Breast epithelium (tissue), 4 donors: Measurements from ENCODE around the gene INCA1. TPM values are rescaled to one million over a fixed set of nuclear protein-coding genes. Genes with fewer than 3 reads are reported as not detected.
A peak's percentile ranks its signal among the peaks of the same experiment; 100 is the strongest.

Experiments
- DNase-seq, 2 donors: peaks; one replicate each; pipeline ENCODE4 v3.0.0-alpha.2; 2019; ENCODE audit warnings: low spot score in 2 of 2
- H3K27ac ChIP-seq, 2 donors: fragments of 200-600 bp; sonication (generic) in 1 of 2; one replicate each; pipeline ENCODE4 v1.5.1; 2016 to 2019; ENCODE audit warnings: mild to moderate bottlenecking in 1 of 2
- H3K27me3 ChIP-seq, 2 donors: fragments of 200-600 bp; sonication (generic) in 1 of 2; one replicate each; pipeline versions ENCODE4 v1.5.1 to v1.6.0; 2017 to 2019; ENCODE audit warnings: control low read depth in 1 of 2, mild to moderate bottlenecking in 1 of 2
- H3K36me3 ChIP-seq: fragments of 200-600 bp; one replicate; pipeline ENCODE4 v1.5.1; 2019
- H3K4me1 ChIP-seq, 2 donors: fragments of 200-600 bp; sonication (generic); one replicate each; pipeline ENCODE4 v1.5.1; 2016 to 2019; ENCODE audit warnings: control low read depth in 1 of 2
- H3K4me3 ChIP-seq, 3 donors: fragments of 200-600 bp; sonication (generic); 1 replicate in 2 of 3; 2 replicates in 1 of 3; pipeline ENCODE4 v1.5.1; 2016 to 2019; ENCODE audit warnings: mild to moderate bottlenecking in 3 of 3, moderate library complexity in 2 of 3
- H3K9me3 ChIP-seq, 2 donors: fragments of 200-600 bp; sonication (generic) in 1 of 2; one replicate each; pipeline ENCODE4 v1.5.1; 2016 to 2019; ENCODE audit warnings: control low read depth in 1 of 2
- CTCF ChIP-seq, 3 donors: fragments of 450-650 bp; IDR thresholded peaks; one replicate each; pipeline ENCODE4 v1.5.1; 2016 to 2017; ENCODE audit warnings: antibody characterized with exemption in 3 of 3, mild to moderate bottlenecking in 3 of 3, moderate library complexity in 3 of 3
- POLR2A ChIP-seq: fragments of 450-650 bp; IDR thresholded peaks from one replicate; pipeline ENCODE4 v1.6.1; 2016; ENCODE audit warnings: antibody characterized with exemption, mild to moderate bottlenecking, moderate library complexity
- POLR2AphosphoS5 ChIP-seq, 3 donors: sonication (generic); formaldehyde crosslinking; IDR thresholded peaks; one replicate each; pipeline ENCODE4 v1.6.1; 2017; ENCODE audit warnings: antibody characterized with exemption in 3 of 3
- intact Hi-C: fragments of 100-400 bp; cut with DNase I; formaldehyde crosslinking; loops from one replicate; pipeline ENCODE4 v1.15.1; 2023; ENCODE audit warnings: low total_unique reads
- total RNA-seq, 3 donors: library from RNA; depleted of rRNA; stranded (reverse); fragments of >200 nt; gene quantifications; one replicate each; pipeline ENCODE4 v1.1.0, GENCODE V29; 2016

INCA1 gene
- total RNA-seq, 3 donors from 2014 or later: 0.66 to 2.9 (median 1.9) TPM

- no peak for TF ChIP-seq POLR2AphosphoS5 (IDR thresholded peaks at IDR 0.05)
- no peak for TF ChIP-seq POLR2A
- TF ChIP-seq CTCF (IDR thresholded peaks at IDR 0.05): peak; percentile 79 to 83 (median 81)
- Histone ChIP-seq H3K36me3 (peaks cover 4% of the 10 kb centered on the region), H3K27me3 (no peaks in the 10 kb centered on the region), H3K4me1 (no peaks in the 10 kb centered on the region), H3K9me3 (no peaks in the 10 kb centered on the region), H3K27ac (no peak overlapping the region), H3K4me3 (no peak overlapping the region)
- intact Hi-C loops: loop anchor here (10.0 kb wide), 1 partner anchor 76 kb away; the partner anchor contains the start of gene CHRNE
- no peak for DNase-seq
Measured at GRCh38 chr17:4980644-4981216, 16.6 kb downstream of the INCA1 start.

- intact Hi-C loops: no loop called here
- Histone ChIP-seq H3K4me3 (no peak overlapping the region), H3K36me3 (peaks cover 4% of the 10 kb centered on the region), H3K27me3 (no peaks in the 10 kb centered on the region), H3K4me1 (no peaks in the 10 kb centered on the region), H3K9me3 (no peaks in the 10 kb centered on the region), H3K27ac (no peak overlapping the region)
- no peak for DNase-seq
- TF ChIP-seq POLR2A (no peak), CTCF (IDR thresholded peaks at IDR 0.05) (no peak), POLR2AphosphoS5 (IDR thresholded peaks at IDR 0.05) (no peak)
Measured at GRCh38 chr17:4978726-4979125, 18.6 kb downstream of the INCA1 start.

- H3K4me3 ChIP-seq: no peak overlapping the region
- peaks cover 4% of the 10 kb centered on the region for H3K36me3 ChIP-seq
- no peaks in the 10 kb centered on the region for H3K4me1 ChIP-seq
- DNase-seq: no peak
- no peak for TF ChIP-seq POLR2AphosphoS5 (IDR thresholded peaks at IDR 0.05)
- no peak for TF ChIP-seq POLR2A
- no peak for TF ChIP-seq CTCF (IDR thresholded peaks at IDR 0.05)
- H3K9me3 ChIP-seq: no peaks in the 10 kb centered on the region
- intact Hi-C loops: no loop called here
- no peak overlapping the region for H3K27ac ChIP-seq
- H3K27me3 ChIP-seq: no peaks in the 10 kb centered on the region
Measured at GRCh38 chr17:4974115-4974670, 23.1 kb downstream of the INCA1 start.

DNA sequence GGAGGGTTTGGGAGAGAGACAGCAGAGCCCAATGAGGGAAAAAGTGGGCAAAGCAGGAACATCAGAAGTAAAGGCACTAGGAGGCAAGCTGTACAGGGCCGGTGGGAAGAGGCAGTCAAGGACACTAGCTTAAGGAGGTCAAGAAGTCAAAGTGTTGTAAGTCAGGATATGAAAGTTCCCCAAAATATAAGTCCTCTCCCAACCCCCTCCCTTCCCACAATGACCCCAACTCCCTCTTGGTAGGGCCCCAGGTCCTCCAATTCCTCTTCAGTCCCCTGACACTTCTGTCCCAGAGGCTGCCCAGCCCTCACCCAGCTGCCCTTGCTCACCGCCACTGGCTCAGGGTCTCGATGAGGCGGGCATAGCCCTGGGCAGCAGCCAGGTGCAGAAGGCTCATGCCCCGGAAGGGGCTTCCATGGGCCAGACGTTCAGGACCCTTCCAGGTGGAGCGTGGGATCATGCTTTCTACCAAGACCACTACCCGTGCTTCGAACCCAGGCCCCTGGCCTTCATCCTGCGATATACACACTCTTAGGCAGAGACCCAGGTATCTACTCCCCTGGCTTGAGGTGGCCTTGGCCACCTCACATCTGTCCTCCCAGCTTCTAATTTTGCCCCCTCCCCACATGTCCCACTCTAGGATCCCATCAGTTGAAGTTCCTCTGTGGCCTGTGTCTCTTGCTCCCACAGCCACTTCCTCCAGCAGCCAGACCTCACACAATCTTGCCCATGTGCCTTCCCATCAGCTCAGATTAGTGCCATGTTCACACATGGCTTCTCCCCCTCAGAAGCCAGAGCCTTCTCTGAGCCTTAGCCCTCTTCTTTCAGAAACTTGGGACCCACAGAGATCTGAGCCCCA lies 23.8 kb downstream of the INCA1 start:
- DNase-seq: no peak
- peak overlapping the region in 1 of 2 donors; percentile 89 for H3K27ac ChIP-seq

DNA sequence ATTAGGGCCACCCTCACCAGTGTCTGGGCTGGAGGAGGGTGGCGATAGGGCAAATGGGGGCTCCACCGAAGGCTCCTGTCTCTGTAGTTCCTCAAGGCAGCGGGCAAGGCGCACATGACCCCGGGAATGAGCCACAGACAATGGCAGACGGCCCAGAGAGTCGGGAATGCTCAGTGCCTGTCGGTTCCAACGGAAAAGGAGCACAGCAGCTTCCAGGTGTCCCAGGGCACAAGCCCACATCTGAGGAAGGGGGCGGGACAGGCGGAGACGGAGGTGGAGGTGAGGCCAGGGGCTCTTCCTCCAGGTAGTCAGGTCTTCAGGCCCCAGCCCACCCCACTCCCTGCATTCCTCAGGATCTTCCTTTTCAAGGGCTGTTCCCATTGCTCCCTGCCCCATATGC lies 24.6 kb downstream of the INCA1 start:
- H3K27me3 ChIP-seq: no peaks in the 10 kb centered on the region
- no peak for DNase-seq
- no peak overlapping the region for H3K4me3 ChIP-seq
- H3K27ac ChIP-seq: peak overlapping the region; percentile 73 to 89
- peaks cover 0 to 8% of the 10 kb centered on the region in 2 donors for H3K4me1 ChIP-seq
- H3K36me3 ChIP-seq: peaks cover 4% of the 10 kb centered on the region
- TF ChIP-seq CTCF (IDR thresholded peaks at IDR 0.05): no peak
- no peak for TF ChIP-seq POLR2AphosphoS5 (IDR thresholded peaks at IDR 0.05)
- no peak for TF ChIP-seq POLR2A
- intact Hi-C loops: no loop called here
- no peaks in the 10 kb centered on the region for H3K9me3 ChIP-seq

More for the DNA sequence above, 23.8 kb downstream of the INCA1 start:
- intact Hi-C loops: no loop called here
- peaks cover 0 to 2% of the 10 kb centered on the region in 2 donors for H3K4me1 ChIP-seq
- no peaks in the 10 kb centered on the region for H3K27me3 ChIP-seq
- H3K36me3 ChIP-seq: peaks cover 4% of the 10 kb centered on the region
- no peak overlapping the region for H3K4me3 ChIP-seq
- TF ChIP-seq POLR2AphosphoS5 (IDR thresholded peaks at IDR 0.05): no peak
- TF ChIP-seq POLR2A: no peak
- H3K9me3 ChIP-seq: no peaks in the 10 kb centered on the region
